ENCODE measurements around the gene BCAS3.
"Not testable (repeated sequence)": the region's sequence is repeated elsewhere in the genome, so short reads cannot be mapped to it uniquely, and the experiment has no call there.

BCAS3 gene

DNA sequence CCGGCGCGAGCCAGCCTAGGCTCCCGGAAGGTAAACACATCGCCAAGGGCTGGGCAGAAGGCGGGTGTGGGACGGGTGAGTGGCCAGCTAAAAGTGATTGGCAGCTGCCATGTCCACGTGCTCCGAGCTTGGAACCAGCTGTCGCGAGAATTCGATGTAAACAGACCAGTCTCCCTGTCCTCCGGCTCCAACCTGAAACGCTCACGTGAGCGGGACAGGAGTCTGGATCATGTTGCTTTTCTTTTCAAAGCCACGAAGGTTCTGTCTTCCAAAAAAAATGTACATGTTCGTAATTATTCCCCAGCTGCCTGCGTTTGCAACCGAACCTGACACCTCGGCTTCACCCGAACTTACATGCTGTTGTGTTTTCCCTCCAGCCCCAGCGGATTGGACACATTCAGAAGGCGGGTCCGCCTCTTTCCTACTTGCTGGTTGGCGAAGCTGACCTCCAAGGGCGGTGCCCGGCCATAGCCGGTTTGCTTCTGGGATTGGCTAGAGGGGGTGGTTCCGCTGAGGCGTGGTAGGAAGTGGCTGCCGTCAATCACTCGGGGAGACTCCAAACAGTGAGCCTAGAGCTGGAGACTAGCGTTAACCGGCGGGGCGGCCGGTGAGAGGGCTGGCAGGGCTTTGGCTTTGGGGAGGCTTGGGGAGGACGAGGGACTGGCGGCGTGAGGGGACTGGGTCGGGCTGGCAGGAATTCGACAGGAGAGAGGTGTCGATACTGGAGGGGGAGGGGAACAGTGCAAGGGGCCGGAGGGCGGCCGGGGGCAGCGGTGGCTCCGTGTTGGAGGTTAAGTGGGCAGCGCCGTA, at the start of gene BCAS3:
Gene BCAS3, plus strand, starts transcription at position 544 of the 810 bp plus-strand sequence.
- DNase-seq, result peak; percentile 100

DNA sequence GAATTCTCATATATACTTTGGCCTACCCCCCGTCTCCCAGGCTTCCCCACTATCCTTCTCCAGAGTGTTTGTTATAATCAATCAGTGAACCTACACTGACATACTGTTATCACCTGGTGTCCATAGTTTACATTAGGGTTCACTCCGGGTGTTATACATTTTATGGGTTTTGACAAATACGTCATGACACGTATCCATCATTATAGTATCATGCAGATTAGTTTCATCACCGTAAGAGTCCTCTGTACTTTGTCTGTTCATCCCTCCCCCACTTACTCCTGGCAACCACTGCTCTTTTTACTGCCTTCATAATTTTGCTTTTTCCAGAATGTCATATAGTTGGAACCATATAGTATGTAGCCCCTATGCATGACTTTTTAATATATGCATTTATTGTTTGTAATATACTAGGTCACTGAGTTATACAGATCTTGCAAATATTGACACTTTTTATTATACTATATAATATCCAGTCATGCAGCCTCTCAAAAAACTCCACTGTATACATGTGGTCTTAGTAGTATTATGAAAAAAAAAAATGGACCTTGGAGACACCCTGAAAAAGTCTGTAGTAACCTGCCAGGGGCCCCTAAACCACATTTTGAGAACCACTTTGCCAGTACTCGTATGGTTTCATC, 49.3 kb upstream of the BCAS3 start:
- DNase-seq, result no peak

DNA sequence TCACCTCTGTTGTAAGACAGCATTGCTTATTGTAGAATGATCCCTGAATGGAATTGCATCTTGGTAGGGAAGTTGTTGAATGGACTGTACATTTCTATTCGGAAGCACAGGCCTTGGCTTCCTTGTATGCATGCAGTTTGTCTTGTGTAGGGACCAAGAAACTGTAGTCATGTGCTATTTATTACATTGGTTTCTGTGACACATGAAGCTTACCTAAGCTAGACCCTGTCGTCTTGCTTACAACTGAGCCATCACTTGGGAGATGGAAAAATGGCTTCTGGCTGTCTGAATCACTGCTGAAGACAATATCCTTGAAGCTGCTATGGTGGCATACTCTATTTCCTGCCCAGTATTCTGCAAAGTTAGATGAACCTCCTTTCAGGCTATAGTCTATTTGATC, 48.5 kb upstream of the BCAS3 start:
- DNase-seq, result no peak

DNA sequence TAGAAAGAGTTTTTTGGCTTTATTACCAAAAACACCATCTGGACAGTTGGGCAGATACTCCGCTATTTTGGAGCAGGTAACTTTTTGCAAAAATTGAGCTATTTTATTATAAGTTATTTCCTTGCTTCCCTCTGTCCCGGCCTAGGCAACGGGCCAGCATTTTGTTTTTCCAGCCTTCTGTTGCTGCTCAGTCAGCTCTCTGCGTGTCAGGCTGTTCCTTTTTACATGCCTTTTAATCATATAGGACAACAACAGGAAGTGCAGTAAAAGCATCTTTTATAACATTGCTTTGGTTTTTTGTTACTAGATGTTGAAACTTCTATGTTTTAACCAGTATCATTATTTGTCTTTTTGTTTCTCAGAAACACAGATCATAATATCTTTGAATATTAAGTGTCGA, 47.3 kb upstream of the BCAS3 start:
- no peak for DNase-seq

DNA sequence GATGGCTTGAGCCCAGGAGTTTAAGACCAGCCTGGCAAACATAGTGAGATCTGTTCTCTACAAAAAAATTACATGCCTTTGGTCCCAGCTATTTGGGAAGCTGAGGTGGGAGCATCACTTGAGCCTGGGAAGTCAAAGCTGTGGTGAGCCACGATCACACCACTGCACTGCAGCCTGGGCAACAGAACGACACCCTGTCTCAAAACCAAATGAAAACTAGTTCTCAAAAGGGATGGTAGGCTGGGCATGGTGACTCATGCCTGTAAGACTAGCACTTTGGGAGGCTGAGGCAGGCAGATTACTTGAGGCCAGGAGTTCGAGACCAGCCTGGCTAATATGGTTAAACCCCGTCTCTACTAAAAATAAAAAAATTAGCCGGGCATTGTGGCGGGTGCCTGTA, 46.5 kb upstream of the BCAS3 start:
- DNase-seq, result no peak

DNA sequence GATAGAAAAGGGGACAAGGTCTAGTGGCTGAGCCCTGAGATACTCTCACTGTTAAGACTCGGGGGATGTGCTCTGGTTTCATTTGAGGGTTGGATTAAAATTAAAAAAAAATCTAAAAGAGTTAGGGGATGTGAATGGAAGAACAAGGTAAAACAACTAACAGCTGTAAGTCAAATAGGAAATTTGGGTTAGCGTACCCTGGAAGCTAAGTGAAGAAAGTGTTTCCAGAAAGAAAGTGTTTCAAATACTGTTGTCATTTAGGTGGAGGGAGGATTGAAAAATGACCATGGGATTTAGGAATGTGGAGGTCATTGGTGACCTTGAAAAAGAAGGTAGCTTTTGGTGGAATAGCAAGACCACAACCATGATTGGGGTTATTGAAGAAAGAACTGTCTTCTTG, 40.0 kb upstream of the BCAS3 start:
- DNase-seq, result no peak

DNA sequence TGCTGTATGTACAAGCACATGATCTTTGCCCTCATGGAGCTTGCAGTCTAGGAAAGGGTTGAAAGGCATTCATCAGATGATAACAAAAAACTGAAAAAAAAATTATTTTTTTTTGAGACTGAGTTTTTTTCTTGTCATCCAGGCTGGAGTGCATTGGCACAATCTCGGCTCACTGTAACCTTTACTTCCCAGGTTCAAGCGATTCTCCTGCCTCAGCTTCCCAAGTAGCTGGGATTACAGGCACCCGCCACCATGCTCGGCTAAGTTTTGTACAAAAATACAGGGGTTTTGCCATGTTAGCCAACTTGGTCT, 38.7 kb upstream of the BCAS3 start:
- no peak for DNase-seq

DNA sequence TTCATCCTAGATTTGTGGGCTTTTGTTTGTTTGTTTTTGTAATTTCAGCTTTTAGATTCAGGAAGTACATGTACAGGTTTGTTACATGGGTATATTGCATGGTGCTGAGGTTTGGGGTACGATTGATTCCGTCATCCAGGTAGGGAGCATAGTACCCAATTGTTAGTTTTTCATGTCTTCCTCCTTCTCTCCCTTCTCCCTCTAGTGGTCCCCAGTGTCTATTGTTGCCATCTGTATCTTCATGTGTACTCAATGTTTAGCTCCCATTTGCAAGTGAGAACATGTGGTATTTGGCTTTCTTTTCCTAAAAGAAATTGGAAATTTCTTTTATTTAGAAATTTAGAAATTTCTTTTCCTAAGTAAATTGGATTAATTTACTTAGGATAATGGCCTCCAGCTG, 37.1 kb upstream of the BCAS3 start:
- no peak for DNase-seq

DNA sequence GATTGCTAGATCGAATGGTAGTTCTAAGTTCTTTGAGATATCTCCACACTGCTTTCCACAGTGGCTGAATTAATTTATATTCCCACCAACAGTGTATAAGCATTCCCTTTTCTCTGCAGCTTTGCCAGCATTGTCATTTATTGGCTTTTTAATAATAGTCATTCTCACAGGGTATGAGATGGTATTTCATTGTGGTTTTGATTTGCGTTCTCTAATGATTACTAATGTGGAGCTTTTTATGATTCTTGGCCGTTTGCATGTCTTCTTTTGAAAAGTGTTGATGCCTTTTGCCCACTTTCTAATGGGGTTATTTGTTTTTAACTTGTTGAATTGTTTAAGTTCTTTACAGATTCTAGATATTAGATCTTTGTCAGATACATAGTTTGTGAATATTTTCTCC, 36.5 kb upstream of the BCAS3 start:
- no peak for DNase-seq

DNA sequence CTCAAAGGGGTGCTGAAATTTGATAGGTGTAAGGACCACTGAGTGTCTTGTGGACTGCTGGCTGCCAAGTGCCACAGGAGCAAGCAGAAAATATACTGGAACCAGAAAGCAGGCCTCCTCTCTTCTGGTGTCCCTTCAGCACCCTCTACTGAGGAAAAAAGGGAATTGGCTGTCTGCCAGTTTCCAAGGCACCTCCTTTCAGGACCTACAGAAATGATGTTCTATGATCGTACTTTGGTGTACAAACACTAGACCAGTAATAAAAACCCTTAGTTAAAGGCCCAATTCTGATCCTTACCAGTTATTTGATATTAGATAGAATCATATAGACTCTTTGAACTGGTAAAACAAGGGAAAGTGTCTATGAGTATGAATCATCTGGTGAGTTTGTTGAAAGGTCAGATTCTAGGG, 35.8 kb upstream of the BCAS3 start:
- DNase-seq, result peak; percentile 87

DNA sequence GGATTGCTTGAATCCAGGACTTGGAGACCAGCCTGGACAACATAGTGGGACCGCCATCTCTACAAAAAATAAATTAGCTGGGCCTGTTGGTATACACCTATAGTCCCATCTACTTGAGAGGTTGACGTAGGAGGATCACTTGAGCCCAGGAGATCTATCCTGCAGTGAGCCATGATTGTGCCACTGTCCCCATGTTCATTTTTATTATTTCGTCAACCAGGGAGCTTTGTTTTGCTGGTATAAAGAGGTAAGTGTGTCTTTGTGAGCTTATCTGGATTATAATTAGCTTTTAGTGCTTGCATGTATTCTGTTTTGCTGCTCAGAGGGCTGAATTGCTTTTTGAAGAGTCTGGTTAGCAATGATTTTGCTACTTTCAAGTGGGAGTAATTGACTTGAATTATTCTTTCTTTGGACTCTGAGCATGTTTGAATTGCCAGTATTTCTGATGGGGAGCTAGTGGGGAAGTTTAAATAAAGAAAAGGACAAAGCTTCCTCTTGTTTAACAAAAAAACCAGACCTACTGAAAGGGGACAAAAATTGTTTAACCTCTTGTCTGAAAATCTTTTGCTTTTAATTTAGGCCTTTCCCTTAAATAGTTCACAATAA, 31.6 kb upstream of the BCAS3 start:
- no peak for DNase-seq

DNA sequence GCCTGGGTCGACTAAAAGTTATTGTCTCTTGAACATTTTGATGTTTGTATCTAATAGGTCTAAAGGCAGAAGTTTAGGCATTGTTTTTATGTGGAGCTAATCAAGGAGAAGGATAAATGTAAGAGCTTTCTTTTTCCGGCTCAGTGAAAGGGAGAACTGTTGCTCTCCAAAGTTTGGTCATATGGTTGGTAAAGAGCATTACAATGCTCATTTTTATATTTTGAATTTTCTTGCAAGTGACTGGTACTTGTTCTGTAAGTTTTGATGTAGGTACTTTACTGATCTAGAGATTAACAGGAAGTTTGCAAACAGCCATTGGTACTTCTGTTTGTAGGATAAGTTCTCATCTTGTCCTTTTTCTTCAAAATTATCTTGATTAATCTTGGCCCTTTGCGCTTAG, 30.9 kb upstream of the BCAS3 start:
- no peak for DNase-seq

DNA sequence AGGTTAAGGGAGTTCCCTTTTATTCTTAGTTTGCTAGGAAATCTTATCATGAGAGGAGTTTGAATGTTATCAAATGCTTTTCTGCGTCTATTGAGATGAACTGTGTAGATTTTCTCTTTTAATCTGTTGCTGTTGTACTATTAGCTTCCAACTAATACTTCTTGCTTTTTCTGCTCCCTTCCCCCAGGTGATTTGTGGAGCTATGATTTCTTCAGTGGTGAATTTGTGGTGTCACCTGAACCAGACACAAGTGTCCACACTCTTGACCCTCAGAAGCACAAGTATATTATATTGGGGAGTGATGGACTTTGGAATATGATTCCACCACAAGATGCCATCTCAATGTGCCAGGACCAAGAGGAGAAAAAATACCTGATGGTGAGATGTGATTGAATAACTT, 29.9 kb upstream of the BCAS3 start:
- DNase-seq, result no peak

DNA sequence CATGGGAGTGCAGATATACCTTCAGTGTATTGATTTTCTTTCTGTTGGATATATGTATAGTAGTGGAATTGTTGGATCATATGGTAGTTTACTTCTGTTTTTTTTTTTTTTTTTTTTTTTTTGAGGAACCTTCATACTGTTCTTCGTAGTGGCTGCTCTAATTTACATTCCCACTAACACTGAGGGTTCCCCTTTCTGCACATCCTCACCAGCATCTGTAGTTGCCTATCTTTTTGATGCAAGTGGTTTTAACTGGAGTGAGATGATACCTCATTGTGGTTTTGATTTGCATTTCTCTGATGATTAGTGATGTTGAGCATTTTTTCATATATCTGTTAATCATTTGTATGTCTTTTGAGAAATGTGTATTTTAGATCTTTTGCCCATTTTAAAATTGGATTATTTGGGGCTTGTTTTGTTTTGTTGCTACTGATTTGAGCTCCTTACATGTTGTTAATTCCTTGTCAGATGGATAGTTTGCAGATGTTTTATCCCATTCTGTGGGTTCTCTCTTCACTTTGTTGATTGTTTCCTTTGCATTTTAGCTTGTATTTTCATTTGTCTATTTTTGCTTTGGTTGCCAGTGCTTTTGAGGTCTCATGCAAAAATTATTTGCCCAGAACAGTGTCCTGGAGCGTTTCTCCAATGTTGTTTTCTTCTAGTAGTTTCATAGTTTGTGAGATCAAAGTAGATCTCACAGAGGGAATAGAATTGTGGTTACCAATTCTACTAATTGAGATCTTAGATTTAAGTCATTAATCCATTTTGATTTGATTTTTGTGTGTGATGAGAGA, 25.0 kb upstream of the BCAS3 start:
- DNase-seq, result no peak

DNA sequence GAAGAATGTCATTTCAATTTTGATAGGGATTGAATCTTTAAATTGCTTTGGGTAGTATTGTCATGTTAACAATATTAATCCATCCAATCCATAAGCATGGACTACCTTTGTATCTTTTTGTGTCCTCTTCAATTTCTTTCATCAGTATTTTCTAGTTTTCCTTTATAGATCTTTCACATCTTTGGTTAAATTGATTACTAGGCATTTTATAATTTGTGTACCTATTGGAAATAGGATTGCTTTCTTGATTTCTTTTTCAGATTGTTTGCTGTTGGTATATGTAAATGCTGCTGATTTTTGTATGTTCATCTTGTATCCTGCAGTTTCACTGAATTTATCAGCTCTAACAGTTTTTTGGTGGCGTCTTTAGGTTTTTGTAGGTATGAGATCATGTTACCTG, 24.1 kb upstream of the BCAS3 start:
- DNase-seq, result no peak

DNA sequence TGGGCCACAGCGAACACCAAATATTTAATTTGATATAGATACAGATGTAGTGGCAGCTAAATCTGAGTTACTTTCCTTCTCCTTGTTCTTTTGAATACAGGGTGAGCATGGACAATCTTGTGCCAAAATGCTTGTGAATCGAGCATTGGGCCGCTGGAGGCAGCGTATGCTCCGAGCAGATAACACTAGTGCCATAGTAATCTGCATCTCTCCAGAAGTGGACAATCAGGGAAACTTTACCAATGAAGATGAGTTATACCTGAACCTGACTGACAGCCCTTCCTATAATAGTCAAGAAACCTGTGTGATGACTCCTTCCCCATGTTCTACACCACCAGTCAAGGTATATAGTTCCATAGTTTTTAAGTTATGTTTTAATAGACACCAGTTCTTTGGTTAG, 21.2 kb upstream of the BCAS3 start:
- no peak for DNase-seq

DNA sequence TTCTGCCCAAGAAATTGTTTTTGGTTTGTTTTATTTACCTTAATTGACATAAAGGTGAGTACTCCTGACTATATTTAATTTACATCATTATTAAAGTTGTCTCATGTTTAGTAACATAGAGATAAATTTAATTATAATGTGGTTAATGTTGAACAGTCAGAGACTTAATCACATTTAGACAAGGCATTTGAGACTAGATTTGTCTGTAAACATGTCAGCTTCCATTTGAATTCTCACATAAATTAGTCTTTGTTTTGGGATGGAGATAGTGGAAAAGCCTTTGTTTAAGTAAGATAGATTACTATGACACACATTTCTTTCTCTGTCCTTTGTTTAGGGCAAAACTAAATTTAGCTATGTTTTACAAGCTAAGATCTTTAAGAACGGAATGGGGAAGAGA, 18.5 kb upstream of the BCAS3 start:
- DNase-seq, result no peak

DNA sequence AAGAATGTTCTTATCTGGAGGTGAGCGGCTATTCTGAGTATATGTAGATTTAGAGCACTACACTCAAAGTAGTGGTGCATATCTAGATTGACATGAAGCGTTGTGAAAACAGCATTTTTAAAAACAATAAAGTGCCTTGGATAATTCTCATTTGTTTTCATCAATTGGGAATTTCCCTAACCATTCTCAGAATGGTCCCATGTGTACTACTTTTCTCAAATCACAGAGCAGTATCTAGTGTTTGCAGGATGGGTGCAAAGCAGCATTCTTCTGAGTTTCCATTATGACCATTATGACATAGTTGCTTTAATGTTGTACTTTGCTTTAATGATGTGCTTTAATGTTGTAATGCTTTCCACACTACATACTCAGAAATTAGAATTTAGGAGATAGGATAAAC, 16.2 kb upstream of the BCAS3 start:
- DNase-seq, result no peak

DNA sequence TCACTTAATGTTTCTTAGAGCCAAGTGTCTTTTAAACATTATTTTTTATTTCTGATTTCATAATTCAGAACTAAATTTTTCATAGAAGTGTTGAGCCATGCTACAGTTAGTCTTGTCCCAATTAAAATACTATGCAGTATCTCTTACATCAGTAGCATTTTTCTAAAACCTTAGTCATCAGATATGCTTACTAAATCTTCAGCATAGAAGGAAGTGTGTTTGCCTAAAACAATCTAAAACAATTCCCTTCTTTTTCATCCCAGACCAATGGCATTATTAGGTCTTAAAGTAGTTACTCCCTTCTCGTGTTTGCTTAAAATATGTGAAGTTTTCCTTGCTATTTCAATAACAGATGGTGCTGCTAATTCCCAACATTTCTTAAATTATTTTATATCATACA, 13.6 kb upstream of the BCAS3 start:
- no peak for DNase-seq

DNA sequence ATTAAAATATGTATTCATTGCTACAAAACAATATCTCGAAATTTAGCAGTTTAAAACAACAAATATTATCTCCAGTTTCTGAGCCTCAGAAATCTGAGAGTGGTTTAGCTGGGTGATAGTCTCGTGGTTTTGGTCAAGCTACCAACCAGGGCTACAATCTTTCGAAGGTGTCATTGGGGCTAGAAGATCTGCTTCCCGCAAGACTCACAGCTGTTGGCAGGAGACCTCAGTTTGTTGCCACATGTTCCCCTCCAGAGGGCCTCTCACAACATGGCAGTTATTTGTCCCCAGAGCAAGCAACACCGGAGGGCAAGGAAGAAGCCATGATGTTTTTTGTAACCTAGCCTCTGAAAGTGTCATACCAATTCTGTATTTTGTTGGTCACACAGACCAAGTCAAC, 12.0 kb upstream of the BCAS3 start:
- DNase-seq, result no peak

DNA sequence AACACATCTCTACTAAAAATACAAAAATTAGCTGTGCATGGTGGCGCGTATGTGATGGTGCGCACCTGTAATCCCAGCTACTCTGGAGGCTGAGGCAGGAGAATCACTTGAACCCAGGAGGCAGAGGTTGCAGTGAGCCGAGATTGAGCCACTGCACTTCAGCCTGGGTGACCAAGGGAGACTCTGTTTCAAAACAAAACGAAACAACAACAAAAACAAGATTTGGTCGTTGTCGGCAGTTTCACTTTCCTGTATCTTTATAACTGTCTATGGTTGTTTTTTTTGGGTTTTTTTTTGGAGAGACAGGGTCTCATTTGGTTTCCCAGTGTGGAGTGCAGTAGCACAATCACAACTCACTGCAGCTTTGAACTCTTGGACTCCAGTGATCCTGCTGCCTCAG, 8.9 kb upstream of the BCAS3 start:
- not testable (repeated sequence) for DNase-seq

DNA sequence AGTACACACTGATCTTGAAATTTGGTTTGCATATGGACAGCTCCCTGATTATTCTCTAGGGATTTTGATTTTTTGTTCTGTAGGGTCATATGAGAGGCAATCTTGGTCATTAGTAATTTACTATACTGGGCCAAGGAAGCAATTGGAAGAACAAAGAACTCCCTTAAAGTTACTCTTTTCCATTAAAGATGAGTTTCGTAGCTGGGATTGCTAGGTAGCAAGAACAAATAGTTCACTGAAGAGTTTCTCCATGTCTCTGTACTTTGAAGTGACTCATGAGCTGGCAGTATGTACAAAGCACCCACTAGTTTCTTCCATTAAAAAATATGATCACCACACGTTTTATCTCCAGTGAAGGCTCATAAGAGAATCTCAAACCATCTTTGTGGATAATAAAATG, 6.2 kb upstream of the BCAS3 start:
- DNase-seq, result no peak

DNA sequence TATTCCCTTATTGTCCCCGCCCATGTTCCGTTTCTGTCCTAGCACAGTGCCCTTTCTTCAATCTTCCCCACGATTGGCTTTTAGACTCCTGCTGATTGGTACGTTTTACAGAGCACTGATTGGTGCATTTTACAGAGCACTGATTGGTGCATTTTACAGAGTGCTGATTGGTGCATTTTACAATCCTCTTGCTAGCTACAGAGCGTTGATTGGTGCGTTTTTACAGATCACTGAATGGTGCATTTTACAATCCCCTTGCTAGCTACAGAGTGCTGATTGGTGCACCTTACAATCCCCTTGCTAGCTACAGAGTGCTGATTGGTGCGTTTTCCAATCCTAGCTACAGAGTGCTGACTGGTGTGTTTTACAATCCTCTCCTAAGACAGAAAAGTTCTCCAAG, 3.0 kb upstream of the BCAS3 start:
- not testable (repeated sequence) for DNase-seq

DNA sequence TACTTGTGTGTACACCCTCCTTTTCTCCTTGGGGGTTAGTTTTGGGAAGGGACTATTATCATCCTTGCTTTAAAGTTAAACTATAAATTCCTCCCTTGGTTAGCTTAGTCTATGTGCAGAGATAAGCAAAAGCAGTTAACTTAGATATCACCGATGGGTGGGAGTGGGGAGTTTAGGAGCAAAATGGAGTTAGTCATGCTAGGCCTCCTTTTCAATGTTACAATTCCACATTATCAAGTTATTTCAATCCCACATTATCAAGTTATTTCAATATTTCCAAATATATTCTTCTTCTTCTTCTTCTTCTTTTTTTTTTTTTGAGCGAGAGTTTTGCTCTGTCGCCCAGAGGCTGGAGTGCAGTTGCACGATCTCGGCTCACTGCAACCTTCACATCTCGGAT, 1.7 kb upstream of the BCAS3 start:
- DNase-seq, result no peak
